Neural crest cell (in vitro differentiated cells): ENCODE measurements around the gene RAB3IL1. TPM values are rescaled to one million over a fixed set of nuclear protein-coding genes. Genes with fewer than 3 reads are reported as not detected.

ENCODE experiments used
- DNase-seq: peaks from one replicate; pipeline ENCODE4 v3.0.0; 2021; ENCODE audit warnings: low read depth, mixed read lengths, low spot score
- H3K27ac Mint-ChIP-seq: one replicate; pipeline ENCODE4 v1.8.0; 2021; ENCODE audit warnings: mild to moderate bottlenecking, mixed read lengths; ENCODE audit not compliant: unreplicated experiment
- H3K27me3 Mint-ChIP-seq: 2 replicates; pipeline ENCODE4 v1.8.0; 2021; ENCODE audit warnings: low read depth, mild to moderate bottlenecking, mixed read lengths
- H3K36me3 Mint-ChIP-seq: 2 replicates; pipeline ENCODE4 v1.8.0; 2021; ENCODE audit warnings: low read depth, mild to moderate bottlenecking, mixed read lengths
- H3K4me1 Mint-ChIP-seq: 2 replicates; pipeline ENCODE4 v1.8.0; 2021; ENCODE audit warnings: mixed read lengths
- H3K4me3 Mint-ChIP-seq: one replicate; pipeline ENCODE4 v1.8.0; 2021; ENCODE audit warnings: mild to moderate bottlenecking, mixed read lengths
- H3K9me3 Mint-ChIP-seq: 2 replicates; pipeline ENCODE4 v1.8.0; 2021; ENCODE audit warnings: mixed read lengths
- total RNA-seq: library from RNA; stranded (reverse); gene quantifications from 2 replicates; pipeline ENCODE4 v1.2.1, GENCODE V29; 2021
- TF ChIP-seq, protein P1 (sequence below): fragments of 200-600 bp; sonication (generic); conservative IDR thresholded peaks from 2 replicates; pipeline ENCODE4 v1.5.0; 2021; ENCODE audit warnings: antibody characterized with exemption, mild to moderate bottlenecking

The RAB3IL1 gene
- total RNA-seq, 1 donor from 2014 or later = 3.4 TPM

- Mint-ChIP-seq H3K9me3 (no peaks in the 10 kb centered on the region), H3K4me1 (no peaks in the 10 kb centered on the region), H3K36me3 (no peaks in the 10 kb centered on the region)
These were observed 29.4 kb downstream of the RAB3IL1 start for GRCh38 chr11:61887839-61888494.

DNA sequence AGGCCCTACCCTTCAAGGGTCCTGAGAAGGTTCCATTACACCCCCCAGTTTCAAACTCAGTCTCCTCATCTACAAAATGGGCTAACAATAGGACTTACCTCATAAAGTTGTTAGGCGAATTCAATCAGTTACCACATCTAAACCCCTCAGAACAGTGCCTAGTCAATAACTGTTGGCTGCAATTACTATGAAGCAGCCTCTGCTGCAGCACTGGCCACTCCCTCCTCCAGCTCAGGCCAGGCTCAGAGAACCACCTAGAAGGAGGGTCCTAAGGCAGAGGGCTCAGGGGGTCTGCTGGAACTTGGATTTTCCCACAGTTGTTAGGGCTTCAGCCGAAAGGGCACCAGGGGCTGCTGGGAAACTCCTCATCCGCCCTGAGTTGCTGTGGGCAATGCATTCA, 30.7 kb downstream of the RAB3IL1 start:
- peaks cover 2% of the 10 kb centered on the region for H3K27me3 Mint-ChIP-seq
- DNase-seq = no peak
- no peaks in the 10 kb centered on the region for H3K36me3 Mint-ChIP-seq
- no peak overlapping the region for H3K27ac Mint-ChIP-seq
- H3K4me1 Mint-ChIP-seq = peaks cover 1% of the 10 kb centered on the region
- H3K9me3 Mint-ChIP-seq = no peaks in the 10 kb centered on the region
- no peak overlapping the region for H3K4me3 Mint-ChIP-seq
- TF ChIP-seq, protein P1, sequence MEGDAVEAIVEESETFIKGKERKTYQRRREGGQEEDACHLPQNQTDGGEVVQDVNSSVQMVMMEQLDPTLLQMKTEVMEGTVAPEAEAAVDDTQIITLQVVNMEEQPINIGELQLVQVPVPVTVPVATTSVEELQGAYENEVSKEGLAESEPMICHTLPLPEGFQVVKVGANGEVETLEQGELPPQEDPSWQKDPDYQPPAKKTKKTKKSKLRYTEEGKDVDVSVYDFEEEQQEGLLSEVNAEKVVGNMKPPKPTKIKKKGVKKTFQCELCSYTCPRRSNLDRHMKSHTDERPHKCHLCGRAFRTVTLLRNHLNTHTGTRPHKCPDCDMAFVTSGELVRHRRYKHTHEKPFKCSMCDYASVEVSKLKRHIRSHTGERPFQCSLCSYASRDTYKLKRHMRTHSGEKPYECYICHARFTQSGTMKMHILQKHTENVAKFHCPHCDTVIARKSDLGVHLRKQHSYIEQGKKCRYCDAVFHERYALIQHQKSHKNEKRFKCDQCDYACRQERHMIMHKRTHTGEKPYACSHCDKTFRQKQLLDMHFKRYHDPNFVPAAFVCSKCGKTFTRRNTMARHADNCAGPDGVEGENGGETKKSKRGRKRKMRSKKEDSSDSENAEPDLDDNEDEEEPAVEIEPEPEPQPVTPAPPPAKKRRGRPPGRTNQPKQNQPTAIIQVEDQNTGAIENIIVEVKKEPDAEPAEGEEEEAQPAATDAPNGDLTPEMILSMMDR = no peak

More at GRCh38 chr11:61887839-61888494, 29.4 kb downstream of the RAB3IL1 start:
- no peak for DNase-seq
- no peak overlapping the region for H3K4me3 Mint-ChIP-seq
- H3K27ac Mint-ChIP-seq = no peak overlapping the region
- TF ChIP-seq, protein P1 = no peak
- H3K27me3 Mint-ChIP-seq = peaks cover 8% of the 10 kb centered on the region

DNA sequence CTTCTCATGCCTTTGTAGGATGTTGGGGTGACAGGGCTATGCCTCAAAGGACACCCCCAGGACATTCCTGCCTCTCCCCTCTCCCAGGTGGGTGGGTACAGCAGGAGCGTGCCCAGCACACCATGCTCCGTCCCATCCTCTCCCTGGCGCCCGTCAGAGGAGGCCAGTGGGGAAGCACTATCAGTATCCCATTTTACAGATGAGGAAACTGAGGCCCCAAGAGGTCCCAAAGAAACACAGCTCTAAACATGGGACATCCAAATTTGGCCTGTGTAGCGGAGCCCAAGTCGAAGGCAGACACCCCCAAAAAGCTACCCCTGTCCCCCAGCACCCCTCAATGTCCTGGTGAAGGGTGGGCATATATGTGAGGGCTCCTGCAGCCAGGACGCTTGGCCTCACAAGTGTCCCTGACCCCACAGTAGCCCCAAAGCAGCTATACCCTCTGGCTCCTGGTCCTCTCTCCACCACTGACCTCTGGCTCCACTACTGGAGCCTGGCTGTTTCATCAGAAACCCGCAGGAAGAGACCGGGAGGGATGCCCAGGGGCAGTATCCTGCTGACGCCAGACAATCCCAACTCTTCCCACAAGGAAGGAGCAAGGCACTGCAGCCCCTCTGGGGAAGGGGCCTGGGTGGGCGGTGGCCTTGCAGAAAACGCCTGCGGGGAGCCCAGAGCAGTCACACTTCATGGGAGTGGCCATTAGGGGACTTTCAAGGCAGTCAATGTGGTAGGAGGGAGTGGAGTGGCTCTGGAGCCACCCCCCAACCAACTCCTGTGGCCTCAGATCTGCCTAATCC, 31.4 kb downstream of the RAB3IL1 start:
- H3K27me3 Mint-ChIP-seq = peaks cover 2% of the 10 kb centered on the region
- TF ChIP-seq, protein P1 = no peak
- H3K36me3 Mint-ChIP-seq = no peaks in the 10 kb centered on the region
- DNase-seq = no peak
- no peak overlapping the region for H3K27ac Mint-ChIP-seq
- H3K4me1 Mint-ChIP-seq = peaks cover 8% of the 10 kb centered on the region
- H3K4me3 Mint-ChIP-seq = no peak overlapping the region
- no peaks in the 10 kb centered on the region for H3K9me3 Mint-ChIP-seq

DNA sequence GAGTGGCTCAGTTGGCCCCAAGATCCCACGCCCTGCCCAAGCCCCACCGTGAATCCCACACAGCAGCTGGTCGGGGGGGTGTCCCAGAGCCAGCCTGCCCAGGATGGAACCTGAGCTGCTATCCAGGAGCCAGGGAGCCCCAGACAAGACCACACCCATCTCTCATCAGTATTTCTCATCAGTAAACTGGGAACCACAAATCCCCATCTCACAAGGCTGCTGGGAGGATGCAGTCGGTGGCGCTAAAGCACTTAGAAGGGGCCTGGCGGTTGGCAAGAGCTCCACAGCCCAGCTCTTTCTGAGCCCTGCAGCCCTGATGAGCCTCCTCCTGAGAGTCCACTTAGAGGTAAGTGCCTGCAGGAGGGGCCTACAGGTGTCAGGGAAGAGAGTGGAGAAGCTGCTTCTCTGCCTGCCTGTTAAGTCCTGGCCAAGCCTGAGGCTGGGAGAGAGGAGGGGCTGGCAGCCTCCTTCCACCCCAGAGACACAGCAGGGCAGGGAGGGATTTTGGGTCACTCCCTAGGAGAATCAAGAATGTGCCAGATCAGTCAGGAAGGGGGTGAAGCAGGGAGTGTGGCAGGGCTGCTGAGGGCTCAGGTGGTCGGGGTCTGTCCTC, 32.1 kb downstream of the RAB3IL1 start:
- Mint-ChIP-seq H3K9me3 (no peaks in the 10 kb centered on the region), H3K27ac (no peak overlapping the region), H3K36me3 (no peaks in the 10 kb centered on the region), H3K4me3 (no peak overlapping the region), H3K27me3 (no peaks in the 10 kb centered on the region), H3K4me1 (peaks cover 13% of the 10 kb centered on the region)
- TF ChIP-seq, protein P1 = no peak
- DNase-seq = no peak

DNA sequence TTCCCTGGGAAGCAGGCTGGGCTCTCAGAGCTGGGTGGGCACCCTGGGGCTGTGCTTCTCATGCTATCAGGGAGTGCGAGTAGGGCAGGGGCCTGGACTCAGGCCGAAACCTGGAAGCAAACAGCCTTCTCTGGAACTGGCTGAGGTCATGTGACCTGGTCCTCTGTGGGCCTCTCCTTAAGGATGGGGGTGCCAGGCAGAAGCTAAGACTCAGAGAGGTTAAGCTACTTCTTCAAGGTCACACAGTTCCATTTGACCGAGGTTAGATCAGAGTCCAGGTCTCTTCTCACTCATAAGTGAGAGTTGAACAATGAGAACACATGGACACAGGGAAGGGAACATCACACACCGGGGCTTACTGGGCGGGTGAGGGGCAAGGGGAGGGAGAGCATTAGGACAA, 33.4 kb downstream of the RAB3IL1 start:
- H3K27me3 Mint-ChIP-seq = no peaks in the 10 kb centered on the region
- H3K9me3 Mint-ChIP-seq = no peaks in the 10 kb centered on the region
- TF ChIP-seq, protein P1 = no peak
- H3K27ac Mint-ChIP-seq = peak overlapping the region; percentile 37
- no peaks in the 10 kb centered on the region for H3K36me3 Mint-ChIP-seq
- H3K4me3 Mint-ChIP-seq = no peak overlapping the region
- no peak for DNase-seq
- peaks cover 18% of the 10 kb centered on the region for H3K4me1 Mint-ChIP-seq
